GM12874 (cell line): Measurements from ENCODE around the gene PTPN7.
A peak's percentile ranks its signal among the peaks of the same experiment; 100 is the strongest.

Source experiments
- TF ChIP-seq, protein P1 (sequence below): IDR thresholded peaks from 2 replicates; pipeline ENCODE4 v1.5.1; 2011; ENCODE audit warnings: low read depth, mild to moderate bottlenecking, control low read depth, low read length, moderate library complexity; ENCODE audit not compliant: insufficient read depth

PTPN7 gene

DNA sequence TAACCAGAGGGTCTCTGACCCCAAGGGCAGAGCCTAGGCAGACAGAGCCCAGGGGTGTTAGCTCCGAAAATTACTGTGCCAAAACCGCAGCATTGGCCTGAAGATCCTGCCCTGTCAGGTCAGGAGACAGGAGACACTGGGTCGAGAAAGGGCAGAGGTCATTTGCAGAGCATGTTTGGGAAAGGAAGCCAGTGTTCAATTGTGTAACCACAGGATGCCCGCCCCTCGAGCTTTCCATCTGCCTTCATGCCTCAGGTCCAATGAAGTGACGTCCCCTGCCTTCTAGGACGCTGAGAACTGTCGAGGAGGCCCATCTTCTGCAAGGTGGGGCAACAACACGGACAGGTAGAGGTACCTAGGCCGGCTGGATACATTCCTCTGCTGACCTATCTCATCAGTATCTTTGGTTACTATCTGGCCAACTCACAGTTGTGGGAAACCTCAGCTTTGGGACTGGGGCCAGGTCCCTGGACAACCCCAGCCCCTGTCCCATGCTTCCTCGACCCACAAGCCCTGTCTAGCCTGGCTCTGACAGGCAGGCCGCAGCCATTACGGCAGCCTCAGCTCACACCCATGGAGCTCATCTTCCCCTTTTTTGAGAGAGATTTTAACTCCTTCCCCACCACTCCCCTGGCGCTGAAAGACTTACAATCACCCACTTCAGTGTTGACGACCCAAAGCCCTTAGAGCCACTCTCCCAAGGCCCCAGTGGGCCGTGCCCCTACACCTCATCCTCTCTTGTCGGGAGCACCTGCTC, 17.2 kb downstream of the PTPN7 start:
- TF ChIP-seq, protein P1, sequence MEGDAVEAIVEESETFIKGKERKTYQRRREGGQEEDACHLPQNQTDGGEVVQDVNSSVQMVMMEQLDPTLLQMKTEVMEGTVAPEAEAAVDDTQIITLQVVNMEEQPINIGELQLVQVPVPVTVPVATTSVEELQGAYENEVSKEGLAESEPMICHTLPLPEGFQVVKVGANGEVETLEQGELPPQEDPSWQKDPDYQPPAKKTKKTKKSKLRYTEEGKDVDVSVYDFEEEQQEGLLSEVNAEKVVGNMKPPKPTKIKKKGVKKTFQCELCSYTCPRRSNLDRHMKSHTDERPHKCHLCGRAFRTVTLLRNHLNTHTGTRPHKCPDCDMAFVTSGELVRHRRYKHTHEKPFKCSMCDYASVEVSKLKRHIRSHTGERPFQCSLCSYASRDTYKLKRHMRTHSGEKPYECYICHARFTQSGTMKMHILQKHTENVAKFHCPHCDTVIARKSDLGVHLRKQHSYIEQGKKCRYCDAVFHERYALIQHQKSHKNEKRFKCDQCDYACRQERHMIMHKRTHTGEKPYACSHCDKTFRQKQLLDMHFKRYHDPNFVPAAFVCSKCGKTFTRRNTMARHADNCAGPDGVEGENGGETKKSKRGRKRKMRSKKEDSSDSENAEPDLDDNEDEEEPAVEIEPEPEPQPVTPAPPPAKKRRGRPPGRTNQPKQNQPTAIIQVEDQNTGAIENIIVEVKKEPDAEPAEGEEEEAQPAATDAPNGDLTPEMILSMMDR, result no peak

DNA sequence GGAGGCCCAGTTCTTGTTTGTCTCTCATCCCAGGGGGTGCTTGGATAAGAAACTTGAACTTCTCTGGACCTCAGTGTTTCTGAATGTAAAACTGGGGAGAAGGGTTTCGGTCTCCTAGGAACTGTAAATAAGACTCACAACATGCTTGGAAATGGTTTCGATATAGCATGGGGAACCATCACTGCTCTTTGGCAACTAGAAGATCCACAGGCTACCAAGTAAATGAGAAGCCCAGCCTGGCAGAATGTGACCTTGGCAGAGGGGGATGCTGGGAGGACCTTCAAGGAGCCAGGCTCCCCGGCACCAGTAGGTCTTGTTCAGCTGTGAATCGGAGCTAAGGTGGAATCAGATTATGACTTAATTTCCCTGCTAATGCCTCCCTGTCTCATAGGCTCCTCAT, 19.6 kb downstream of the PTPN7 start:
- TF ChIP-seq, protein P1, result no peak

DNA sequence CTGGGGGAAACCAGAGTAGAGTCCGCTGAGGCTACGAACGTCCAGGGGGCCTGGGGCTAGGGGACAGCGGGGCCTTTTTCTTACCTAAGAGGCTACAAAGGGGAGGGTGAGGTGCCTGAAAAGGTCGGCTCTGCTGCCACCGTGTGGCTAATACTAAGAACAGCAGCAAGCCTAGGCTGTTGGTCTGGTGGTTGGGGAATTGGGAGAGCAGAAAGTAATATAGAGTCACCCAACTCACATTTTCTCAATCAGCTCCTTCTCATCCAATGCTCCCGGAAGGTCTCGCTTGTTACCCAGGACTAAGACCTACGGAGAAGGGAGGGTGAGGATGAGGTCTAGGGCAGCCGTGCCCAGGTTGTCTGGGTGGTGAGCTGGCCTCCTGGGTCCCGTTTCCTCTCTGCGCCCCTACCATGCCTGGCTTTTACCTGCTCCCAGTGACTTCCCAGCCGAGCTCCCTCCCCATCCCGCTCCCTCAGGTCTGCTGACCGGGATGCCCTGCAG, 25.1 kb downstream of the PTPN7 start:
- TF ChIP-seq, protein P1, result peak; percentile 85

DNA sequence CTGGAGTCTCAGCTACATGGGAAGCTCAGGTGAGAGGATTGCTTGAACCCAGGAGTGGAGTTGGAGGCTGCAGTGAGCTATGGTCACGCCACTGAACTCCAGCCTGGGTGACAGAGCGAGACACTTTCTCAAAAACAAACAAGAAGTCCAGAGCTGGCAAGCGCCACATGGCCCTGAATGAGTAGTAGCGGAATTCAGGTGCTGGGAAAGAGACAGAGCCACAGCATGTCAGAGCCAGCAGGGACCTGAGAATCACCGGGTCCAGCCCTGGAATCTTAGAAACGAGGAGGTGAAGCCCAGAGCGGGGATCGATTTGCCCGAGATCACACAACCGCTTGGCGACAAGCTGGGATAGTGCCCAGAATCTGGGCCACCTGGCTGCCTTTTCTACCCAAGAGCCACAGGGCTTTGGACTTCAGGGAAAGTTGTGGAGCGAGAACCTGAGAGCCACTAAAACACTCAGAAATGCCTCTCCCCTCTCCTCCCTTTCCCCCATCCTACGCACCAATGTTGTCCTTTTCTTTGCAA, 25.7 kb downstream of the PTPN7 start:
- TF ChIP-seq, protein P1, result no peak

DNA sequence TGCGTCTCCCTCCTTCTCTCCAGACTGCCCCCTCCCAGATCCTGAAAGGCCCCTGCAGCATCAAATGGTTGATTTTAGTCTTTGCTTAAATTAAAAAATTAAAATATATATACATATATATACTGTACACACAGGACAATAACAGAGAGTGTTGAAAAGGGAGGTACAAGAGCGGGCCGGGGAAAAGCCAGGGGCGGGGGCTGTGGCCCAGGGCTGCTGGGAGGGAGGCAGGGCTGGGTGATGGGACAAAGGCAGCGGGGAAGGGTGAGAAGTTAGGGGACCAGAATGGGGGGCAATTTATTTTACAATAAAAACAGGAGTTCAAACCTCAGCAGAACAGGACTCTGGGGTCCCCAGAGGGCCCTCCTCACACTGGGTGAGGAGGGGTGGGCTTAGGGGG, 26.4 kb downstream of the PTPN7 start:
- TF ChIP-seq, protein P1, result no peak

DNA sequence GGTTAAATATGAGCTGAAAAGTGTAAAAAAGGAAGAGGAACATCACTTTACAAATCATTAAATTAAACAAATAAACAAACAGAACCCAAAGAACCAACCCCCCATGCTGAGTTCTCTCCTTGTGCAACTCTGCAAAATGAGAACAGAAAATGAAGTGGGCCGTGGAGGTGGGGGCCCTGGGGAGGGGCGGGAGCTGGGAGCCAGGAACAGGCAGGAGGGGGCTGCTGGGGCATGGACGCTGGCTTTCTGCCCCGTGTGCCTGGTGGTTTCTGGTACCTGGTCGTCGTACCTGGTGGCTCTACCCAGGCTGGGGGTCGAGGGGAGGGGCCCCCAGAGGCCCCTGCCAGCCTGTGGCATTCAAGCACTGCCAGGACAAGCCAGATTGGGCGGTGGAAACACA, 26.9 kb downstream of the PTPN7 start:
- TF ChIP-seq, protein P1, result no peak

DNA sequence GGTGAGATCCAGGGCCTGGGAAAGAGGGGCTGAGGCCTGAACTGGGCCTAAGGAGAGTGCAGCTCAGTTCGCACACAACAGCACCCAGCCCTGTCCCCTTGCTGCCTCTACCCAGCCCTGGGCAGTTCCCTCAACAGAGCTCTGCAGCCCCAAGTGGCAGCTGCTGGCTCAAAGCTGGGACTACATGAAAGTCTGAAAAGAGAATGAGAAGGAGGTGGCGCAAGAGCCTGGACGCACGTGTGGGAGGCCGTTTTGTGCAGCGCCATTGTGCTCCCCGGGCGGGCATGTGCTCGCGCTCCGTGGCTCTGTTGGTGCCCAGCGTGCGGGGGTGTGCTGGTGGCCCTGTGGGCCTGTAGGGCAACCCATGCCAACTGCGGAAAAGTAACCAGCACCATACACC, 27.4 kb downstream of the PTPN7 start:
- TF ChIP-seq, protein P1, result no peak
